HCT116 (cell line): Measurements from ENCODE around the gene RCOR3. TPM values are rescaled to one million over a fixed set of nuclear protein-coding genes. Genes with fewer than 3 reads are reported as not detected.
A peak's percentile ranks its signal among the peaks of the same experiment; 100 is the strongest.
"Not testable (repeated sequence)": the region's sequence is repeated elsewhere in the genome, so short reads cannot be mapped to it uniquely, and the experiment has no call there.

Source experiments
- ATAC-seq: fragments of 200-7000 bp; cut with Tn5 transposase; 2 replicates; pipeline ENCODE4 v1.9.1; 2020; ENCODE audit warnings: mild to moderate bottlenecking, moderate library complexity
- BruUV-seq: library from RNA; stranded (reverse); fragments of 400-500 nt; replicated peaks from 2 replicates; lab custom pipeline; 2021; lab: Mats Ljungman, UMichigan
- CTCF ChIA-PET: fragments of 300-600 bp; sonication (Branson Sonifier 250); formaldehyde crosslinking; loops from one replicate; lab custom pipeline; 2021; ENCODE audit warnings: antibody characterized with exemption; lab: Charles Lee
- POLR2A ChIA-PET: fragments of 300-600, 350-600 bp; sonication (Branson Sonifier 250); formaldehyde crosslinking; loops from one replicate; lab custom pipeline; 2021; ENCODE audit warnings: antibody characterized with exemption; lab: Charles Lee
- RAD21 ChIA-PET, 2 experiments: fragments of 300-600 bp; sonication (Branson Sonifier 250); formaldehyde crosslinking; loops; one replicate each; lab custom pipeline; 2023; ENCODE audit warnings: low total read pairs in 2 of 2; ENCODE audit not compliant: uncharacterized antibody in 2 of 2, unreplicated experiment in 2 of 2, low non-redundant PET in 1 of 2; lab: Charles Lee
- DNase-seq: peaks from one replicate; pipeline ENCODE4 v3.0.0-alpha.2; 2010; ENCODE audit warnings: low read depth, low spot score
- H2AFZ ChIP-seq: fragments of 200-600 bp; shearing (Covaris generic), sonication (generic); 2 replicates; pipeline ENCODE4 v1.6.1; 2017; ENCODE audit warnings: low read depth, mixed run types, mixed read lengths, antibody characterized with exemption, low read length; ENCODE audit not compliant: poor library complexity, severe bottlenecking
- H3K27ac ChIP-seq: 2 replicates; pipeline ENCODE4 v1.5.1; 2012; ENCODE audit warnings: low read depth, low read length
- H3K27me3 ChIP-seq: fragments of 200-600 bp; sonication (generic); 2 replicates; pipeline ENCODE4 v1.6.1; 2016; ENCODE audit warnings: mixed run types, low read length, mixed read lengths; ENCODE audit not compliant: insufficient read depth
- H3K36me3 ChIP-seq, 2 experiments: fragments of 200-500 bp in 1 of 2; fragments of 200-600 bp in 1 of 2; sonication (Bioruptor generic) in 1 of 2; sonication (generic) in 1 of 2; 2 replicates each; pipeline versions ENCODE4 v1.5.1 to v1.6.1; 2014 to 2016; ENCODE audit warnings: low read length in 2 of 2, inconsistent platforms in 1 of 2, mixed read lengths in 1 of 2, mixed run types in 1 of 2; ENCODE audit not compliant: insufficient read depth in 2 of 2, control insufficient read depth in 1 of 2
- H3K4me1 ChIP-seq, 2 experiments: fragments of 200-600 bp in 1 of 2; sonication (generic) in 1 of 2; 2 replicates each; pipeline versions ENCODE4 v1.5.1 to v1.6.1; 2012 to 2017; ENCODE audit warnings: low read length in 2 of 2, inconsistent platforms in 1 of 2, mild to moderate bottlenecking in 1 of 2, mixed read lengths in 1 of 2, mixed run types in 1 of 2, moderate library complexity in 1 of 2; ENCODE audit not compliant: insufficient read depth in 2 of 2, control insufficient read depth in 1 of 2
- H3K4me2 ChIP-seq: fragments of 200-600 bp; sonication (generic); 2 replicates; pipeline ENCODE4 v1.6.1; 2017; ENCODE audit warnings: mixed run types, low read length, mixed read lengths
- H3K4me3 ChIP-seq, 2 experiments: fragments of 200-600 bp in 1 of 2; sonication (generic) in 1 of 2; replicated peaks in 1 of 2; 2 replicates each; pipeline ENCODE4 v1.5.1; 2011 to 2016; ENCODE audit warnings: low read length in 2 of 2, control low read depth in 1 of 2, low read depth in 1 of 2, mild to moderate bottlenecking in 1 of 2, mixed read lengths in 1 of 2, mixed run types in 1 of 2
- H3K79me2 ChIP-seq: fragments of 200-600 bp; sonication (generic); 2 replicates; pipeline ENCODE4 v1.6.1; 2017; ENCODE audit warnings: mild to moderate bottlenecking, mixed run types, low read length, moderate library complexity, mixed read lengths; ENCODE audit not compliant: insufficient read depth
- H3K9ac ChIP-seq: fragments of 200-600 bp; sonication (generic); 2 replicates; pipeline ENCODE4 v1.6.1; 2016; ENCODE audit warnings: low read length, mixed read lengths
- H3K9me2 ChIP-seq: fragments of 200-600 bp; sonication (generic), shearing (Covaris generic); 2 replicates; pipeline ENCODE4 v1.6.1; 2017; ENCODE audit warnings: mixed run types, mild to moderate bottlenecking, moderate library complexity; ENCODE audit not compliant: insufficient read depth
- H3K9me3 ChIP-seq, 2 experiments: fragments of 200-500 bp in 1 of 2; fragments of 200-600 bp in 1 of 2; sonication (Bioruptor generic) in 1 of 2; sonication (generic) in 1 of 2; 2 replicates each; pipeline ENCODE4 v1.6.1; 2014 to 2017; ENCODE audit warnings: low read length in 2 of 2, mixed read lengths in 2 of 2, inconsistent platforms in 1 of 2, low read depth in 1 of 2, mild to moderate bottlenecking in 1 of 2, mixed run types in 1 of 2, moderate library complexity in 1 of 2; ENCODE audit not compliant: control insufficient read depth in 1 of 2, insufficient read depth in 1 of 2
- H4K20me1 ChIP-seq: fragments of 200-600 bp; sonication (generic), shearing (Covaris generic); 2 replicates; pipeline ENCODE4 v1.6.1; 2017; ENCODE audit warnings: mixed run types, mild to moderate bottlenecking, moderate library complexity; ENCODE audit not compliant: insufficient read depth
- CBX3 ChIP-seq: IDR thresholded peaks from 2 replicates; pipeline ENCODE4 v1.6.1; 2012; ENCODE audit warnings: low read depth
- CEBPB ChIP-seq: IDR thresholded peaks from 2 replicates; pipeline ENCODE4 v1.6.1; 2012; ENCODE audit warnings: low read depth
- EZH2 ChIP-seq: fragments of 200-600 bp; sonication (generic); IDR thresholded peaks from 2 replicates; pipeline ENCODE4 v1.6.1; 2017; ENCODE audit warnings: antibody characterized with exemption, mixed run types
- EZH2phosphoT487 ChIP-seq: fragments of 200-600 bp; IDR thresholded peaks from 2 replicates; pipeline ENCODE4 v1.6.1; 2018; ENCODE audit warnings: antibody characterized with exemption, borderline replicate concordance
- FOSL1 ChIP-seq: IDR thresholded peaks from 2 replicates; pipeline ENCODE4 v1.6.1; 2012; ENCODE audit warnings: low read depth
- JUND ChIP-seq: IDR thresholded peaks from 2 replicates; pipeline ENCODE4 v1.6.1; 2012
- POLR2A ChIP-seq: IDR thresholded peaks from 2 replicates; pipeline ENCODE4 v1.7.0; 2011; ENCODE audit warnings: borderline replicate concordance; ENCODE audit not compliant: insufficient read depth, insufficient read length; ENCODE audit errors: extremely low read depth
- POLR2AphosphoS5 ChIP-seq: IDR thresholded peaks from 2 replicates; pipeline ENCODE4 v1.6.1; 2011; ENCODE audit warnings: mild to moderate bottlenecking, low read depth, low read length, moderate library complexity
- SIN3A ChIP-seq: IDR thresholded peaks from 2 replicates; pipeline ENCODE4 v1.6.1; 2012; ENCODE audit warnings: low read depth
- SP1 ChIP-seq: IDR thresholded peaks from 2 replicates; pipeline ENCODE4 v1.6.1; 2012; ENCODE audit warnings: low read depth
- SRF ChIP-seq: IDR thresholded peaks from 2 replicates; pipeline ENCODE4 v1.6.1; 2012; ENCODE audit warnings: low read depth
- TCF7L2 ChIP-seq: IDR thresholded peaks from 2 replicates; pipeline ENCODE4 v1.7.0; 2011; ENCODE audit warnings: borderline replicate concordance, inconsistent platforms; ENCODE audit not compliant: insufficient read depth, insufficient read length; ENCODE audit errors: extremely low read depth
- YY1 ChIP-seq: IDR thresholded peaks from 2 replicates; pipeline ENCODE4 v1.6.1; 2011; ENCODE audit warnings: low read length, low read depth, moderate library complexity, mild to moderate bottlenecking; ENCODE audit not compliant: insufficient replicate concordance; ENCODE audit errors: extremely low read depth
- ZFX ChIP-seq: fragments of 450-650 bp; IDR thresholded peaks from 2 replicates; pipeline ENCODE4 v1.6.1; 2017
- ZNF274 ChIP-seq: fragments of 200-500 bp; sonication (Bioruptor generic); IDR thresholded peaks from 2 replicates; pipeline ENCODE4 v1.6.1; 2014; ENCODE audit warnings: mild to moderate bottlenecking, low read depth, low read length, inconsistent platforms
- intact Hi-C: fragments of 100-400 bp; cut with micrococcal nuclease; formaldehyde crosslinking; loops from 2 replicates; pipeline ENCODE4 v1.10.0; 2022
- total RNA-seq: library from RNA; stranded (reverse); gene quantifications from one replicate; pipeline ENCODE4 v1.2.1, GENCODE V29; 2021; ENCODE audit not compliant: unreplicated experiment
- TF ChIP-seq, protein P1 (sequence below), 3 experiments: fragments of 200-600 bp in 1 of 3; sonication (generic) in 1 of 3; IDR thresholded peaks in 2 of 3; conservative IDR thresholded peaks in 1 of 3; 2 replicates each; pipeline ENCODE4 v1.5.1; 2012 to 2017; ENCODE audit warnings: low read depth in 2 of 3, low read length in 2 of 3, antibody characterized with exemption in 1 of 3, borderline replicate concordance in 1 of 3, control low read depth in 1 of 3, mild to moderate bottlenecking in 1 of 3, mixed read lengths in 1 of 3, mixed run types in 1 of 3, moderate library complexity in 1 of 3; ENCODE audit not compliant: insufficient read depth in 1 of 3
- TF ChIP-seq, protein P2 (sequence below): IDR thresholded peaks from 2 replicates; pipeline ENCODE4 v1.6.1; 2011; ENCODE audit warnings: mild to moderate bottlenecking, low read length, moderate library complexity; ENCODE audit not compliant: insufficient replicate concordance; ENCODE audit errors: extremely low read depth
- TF ChIP-seq, protein P3 (sequence below): IDR thresholded peaks from 2 replicates; pipeline ENCODE4 v1.6.1; 2012

RCOR3 gene
- total RNA-seq, 1 experiment from 2014 or later: 25.7 TPM

DNA sequence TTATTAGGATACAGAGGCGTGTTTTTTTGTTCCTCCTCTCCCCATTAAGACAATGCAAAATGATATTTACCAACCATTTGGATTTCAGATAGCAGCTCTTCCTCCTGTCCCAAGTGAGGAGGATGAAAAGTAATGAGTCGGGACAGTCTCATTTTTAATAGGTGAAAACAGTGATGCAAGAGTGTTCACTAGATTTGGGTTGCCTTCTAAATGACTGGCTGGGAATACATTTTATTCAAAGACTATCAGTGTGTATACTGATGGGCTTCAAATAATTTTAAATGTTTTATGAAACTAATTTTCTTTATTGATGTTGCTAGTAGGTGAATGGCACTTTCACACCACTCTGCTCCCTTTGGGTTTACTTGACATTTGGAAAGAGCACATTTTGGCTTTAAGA lies 2.1 kb downstream of the RCOR3 start:
- RAD21 ChIA-PET: no interaction called here
- Histone ChIP-seq H3K4me1 (peaks cover 14 to 21% of the 10 kb centered on the region in 2 experiments), H3K4me3 (peak overlapping the region; percentile 67 to 91)
- TF ChIP-seq EZH2 (no peak), TCF7L2 (no peak), JUND (no peak), POLR2AphosphoS5 (no peak), ZNF274 (no peak), SRF (no peak), ZFX (no peak), SIN3A (no peak), CBX3 (no peak), YY1 (no peak), POLR2A (no peak), CEBPB (no peak), FOSL1 (no peak), SP1 (no peak), EZH2phosphoT487 (no peak)
- TF ChIP-seq, protein P1, sequence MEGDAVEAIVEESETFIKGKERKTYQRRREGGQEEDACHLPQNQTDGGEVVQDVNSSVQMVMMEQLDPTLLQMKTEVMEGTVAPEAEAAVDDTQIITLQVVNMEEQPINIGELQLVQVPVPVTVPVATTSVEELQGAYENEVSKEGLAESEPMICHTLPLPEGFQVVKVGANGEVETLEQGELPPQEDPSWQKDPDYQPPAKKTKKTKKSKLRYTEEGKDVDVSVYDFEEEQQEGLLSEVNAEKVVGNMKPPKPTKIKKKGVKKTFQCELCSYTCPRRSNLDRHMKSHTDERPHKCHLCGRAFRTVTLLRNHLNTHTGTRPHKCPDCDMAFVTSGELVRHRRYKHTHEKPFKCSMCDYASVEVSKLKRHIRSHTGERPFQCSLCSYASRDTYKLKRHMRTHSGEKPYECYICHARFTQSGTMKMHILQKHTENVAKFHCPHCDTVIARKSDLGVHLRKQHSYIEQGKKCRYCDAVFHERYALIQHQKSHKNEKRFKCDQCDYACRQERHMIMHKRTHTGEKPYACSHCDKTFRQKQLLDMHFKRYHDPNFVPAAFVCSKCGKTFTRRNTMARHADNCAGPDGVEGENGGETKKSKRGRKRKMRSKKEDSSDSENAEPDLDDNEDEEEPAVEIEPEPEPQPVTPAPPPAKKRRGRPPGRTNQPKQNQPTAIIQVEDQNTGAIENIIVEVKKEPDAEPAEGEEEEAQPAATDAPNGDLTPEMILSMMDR (IDR thresholded peaks at IDR 0.05 in 2 of 3, conservative IDR thresholded peaks at IDR 0.05 in 1 of 3; ENCODE audit: borderline replicate concordance in 1 of 3, insufficient read depth in 1 of 3, low read depth in 2 of 3, low read length in 2 of 3): no peak
- TF ChIP-seq, protein P2, sequence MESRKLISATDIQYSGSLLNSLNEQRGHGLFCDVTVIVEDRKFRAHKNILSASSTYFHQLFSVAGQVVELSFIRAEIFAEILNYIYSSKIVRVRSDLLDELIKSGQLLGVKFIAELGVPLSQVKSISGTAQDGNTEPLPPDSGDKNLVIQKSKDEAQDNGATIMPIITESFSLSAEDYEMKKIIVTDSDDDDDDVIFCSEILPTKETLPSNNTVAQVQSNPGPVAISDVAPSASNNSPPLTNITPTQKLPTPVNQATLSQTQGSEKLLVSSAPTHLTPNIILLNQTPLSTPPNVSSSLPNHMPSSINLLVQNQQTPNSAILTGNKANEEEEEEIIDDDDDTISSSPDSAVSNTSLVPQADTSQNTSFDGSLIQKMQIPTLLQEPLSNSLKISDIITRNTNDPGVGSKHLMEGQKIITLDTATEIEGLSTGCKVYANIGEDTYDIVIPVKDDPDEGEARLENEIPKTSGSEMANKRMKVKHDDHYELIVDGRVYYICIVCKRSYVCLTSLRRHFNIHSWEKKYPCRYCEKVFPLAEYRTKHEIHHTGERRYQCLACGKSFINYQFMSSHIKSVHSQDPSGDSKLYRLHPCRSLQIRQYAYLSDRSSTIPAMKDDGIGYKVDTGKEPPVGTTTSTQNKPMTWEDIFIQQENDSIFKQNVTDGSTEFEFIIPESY: no peak
- TF ChIP-seq, protein P3, sequence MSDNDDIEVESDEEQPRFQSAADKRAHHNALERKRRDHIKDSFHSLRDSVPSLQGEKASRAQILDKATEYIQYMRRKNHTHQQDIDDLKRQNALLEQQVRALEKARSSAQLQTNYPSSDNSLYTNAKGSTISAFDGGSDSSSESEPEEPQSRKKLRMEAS: no peak
- TF ChIP-seq, all 23 proteins: peak for 0
- no peak for ATAC-seq
- Histone ChIP-seq H3K9me3 (no peaks in the 10 kb centered on the region), H3K27ac (peak overlapping the region; percentile 74; the same call in 1 of the 2 replicates), H3K9me2 (no peaks in the 10 kb centered on the region), H2AFZ (peak overlapping the region; percentile 77), H4K20me1 (no peaks in the 10 kb centered on the region), H3K36me3 (no peaks in the 10 kb centered on the region; a peak in 1 of 4 replicates), H3K9ac (peak overlapping the region; percentile 73), H3K4me2 (peak overlapping the region; percentile 75), H3K79me2 (peaks cover 17% of the 10 kb centered on the region), H3K27me3 (no peaks in the 10 kb centered on the region)
- no peak for DNase-seq
- BruUV-seq: no TSS peak
- POLR2A ChIA-PET: interaction anchor here (1.3 kb wide), 1 partner anchor 126 kb away, joined by 3 read pairs; no protein-coding TSS in a partner anchor
- CTCF ChIA-PET: no interaction called here
- intact Hi-C loops: no loop called here

DNA sequence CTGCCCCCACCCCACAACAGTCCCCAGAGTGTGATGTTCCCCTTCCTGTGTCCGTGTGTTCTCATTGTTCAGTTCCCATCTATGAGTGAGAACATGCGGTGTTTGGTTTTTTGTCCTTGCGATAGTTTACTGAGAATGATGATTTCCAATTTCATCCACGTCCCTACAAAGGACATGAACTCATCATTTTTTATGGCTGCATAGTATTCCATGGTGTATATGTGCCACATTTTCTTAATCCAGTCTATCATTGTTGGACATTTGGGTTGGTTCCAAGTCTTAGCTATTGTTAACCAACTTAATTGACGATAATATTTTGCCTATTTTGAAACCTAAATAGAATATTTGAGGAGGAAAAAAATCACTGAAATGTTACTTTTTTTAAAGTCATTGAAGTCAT lies 3.9 kb downstream of the RCOR3 start:
- ATAC-seq, H3K36me3 ChIP-seq, POLR2A ChIA-PET, H3K4me3 ChIP-seq, intact Hi-C loops, RAD21 ChIA-PET, H3K27ac ChIP-seq, H3K27me3 ChIP-seq, H2AFZ ChIP-seq, H3K9ac ChIP-seq, H4K20me1 ChIP-seq, H3K4me2 ChIP-seq, H3K9me2 ChIP-seq, BruUV-seq, DNase-seq, H3K9me3 ChIP-seq: not testable (repeated sequence)
- CTCF ChIA-PET: interaction anchor here (1.0 kb wide), 1 partner anchor 15 kb away, joined by 3 read pairs; no protein-coding TSS in a partner anchor
- Histone ChIP-seq H3K4me1 (peaks cover 3 to 13% of the 10 kb centered on the region in 2 experiments; a peak in 3 of 4 replicates), H3K79me2 (peaks cover 17% of the 10 kb centered on the region)
